Endodermal cell (in vitro differentiated cells): ENCODE results near the gene CELF1. TPM values are rescaled to one million over a fixed set of nuclear protein-coding genes. Genes with fewer than 3 reads are reported as not detected.
A peak's percentile ranks its signal among the peaks of the same experiment; 100 is the strongest.

ENCODE experiments used
- DNase-seq: peaks from one replicate; pipeline ENCODE4 v3.0.0-alpha.2; 2017
- H3K27ac ChIP-seq: 2 replicates; pipeline ENCODE4 v1.5.1; 2013; ENCODE audit warnings: mild to moderate bottlenecking, low read depth, low read length, moderate library complexity
- H3K27me3 ChIP-seq: 2 replicates; pipeline ENCODE4 v1.6.1; 2013; ENCODE audit warnings: mild to moderate bottlenecking, low read length, moderate library complexity; ENCODE audit not compliant: insufficient read depth, control insufficient read depth, poor library complexity, severe bottlenecking
- H3K36me3 ChIP-seq: 2 replicates; pipeline ENCODE4 v1.7.0; 2013; ENCODE audit warnings: mild to moderate bottlenecking, low read length, moderate library complexity; ENCODE audit not compliant: control insufficient read depth, insufficient read depth
- H3K4me1 ChIP-seq: one replicate; pipeline ENCODE4 v1.7.0; 2013; ENCODE audit warnings: low read length; ENCODE audit not compliant: control insufficient read depth, insufficient read depth
- H3K4me3 ChIP-seq: 2 replicates; pipeline ENCODE4 v1.5.1; 2013; ENCODE audit warnings: mild to moderate bottlenecking, low read length, moderate library complexity
- H3K9ac ChIP-seq: 2 replicates; pipeline ENCODE4 v1.6.1; 2013; ENCODE audit warnings: mild to moderate bottlenecking, low read length, moderate library complexity; ENCODE audit not compliant: poor library complexity, severe bottlenecking; ENCODE audit errors: extremely low read depth
- H3K9me3 ChIP-seq: 2 replicates; pipeline ENCODE4 v1.6.1; 2013; ENCODE audit warnings: mild to moderate bottlenecking, low read length, moderate library complexity; ENCODE audit not compliant: control insufficient read depth
- H3K27ac Mint-ChIP-seq: 2 replicates; pipeline ENCODE4 v1.8.0; 2020; ENCODE audit warnings: mixed read lengths
- H3K27me3 Mint-ChIP-seq: 2 replicates; pipeline ENCODE4 v1.8.0; 2021; ENCODE audit warnings: mild to moderate bottlenecking, mixed read lengths; ENCODE audit not compliant: insufficient read depth
- H3K36me3 Mint-ChIP-seq: 2 replicates; pipeline ENCODE4 v1.8.0; 2020; ENCODE audit warnings: low read depth, mixed read lengths
- H3K4me1 Mint-ChIP-seq: 2 replicates; pipeline ENCODE4 v1.8.0; 2020; ENCODE audit warnings: mixed read lengths
- H3K4me3 Mint-ChIP-seq: 2 replicates; pipeline ENCODE4 v1.8.0; 2020; ENCODE audit warnings: mild to moderate bottlenecking, moderate library complexity, mixed read lengths
- H3K9me3 Mint-ChIP-seq: 2 replicates; pipeline ENCODE4 v1.8.0; 2020; ENCODE audit warnings: mild to moderate bottlenecking, mixed read lengths
- WGBS, 2 experiments: methylation state at CpG; one replicate each; pipeline versions ENCODE4 v1.1.5 to v1.1.7; 2013; ENCODE audit warnings: missing lambda C conversion rate in 2 of 2, mixed read lengths in 1 of 2; ENCODE audit not compliant: insufficient coverage in 1 of 2, insufficient read length in 1 of 2; 5-methylcytosine and 5-hydroxymethylcytosine counted together
- long read RNA-seq, 4 experiments: library from polyadenylated mRNA in 2 of 4; library from RNA in 1 of 4; library from capped mRNA in 1 of 4; stranded (forward) in 3 of 4; unstranded in 1 of 4; transcript quantifications; one replicate each; pipeline ENCODE4 v2.0.0, GENCODE V29; 2020 to 2021; ENCODE audit warnings: inconsistent platforms in 1 of 4
- polyA plus RNA-seq, 2 experiments: library from polyadenylated mRNA; stranded (reverse); fragments of 50-300 nt; gene quantifications; one replicate each; pipeline ENCODE4 v1.2.3, GENCODE V29; 2013
- total RNA-seq, 2 donors: library from RNA; stranded (reverse); fragmentation: NEBNext Ultra II Directional in 1 of 2; extraction: Animal tissue kit (Norgen Biotek cat#: 25700) in 1 of 2; gene quantifications; 2 replicates in 1 of 2; 3 replicates in 1 of 2; pipeline ENCODE4 v1.2.1, GENCODE V29; 2021
- TF ChIP-seq, protein P1 (sequence below): fragments of 200-600 bp; sonication (generic); conservative IDR thresholded peaks from 2 replicates; pipeline ENCODE4 v1.5.0; 2021; ENCODE audit warnings: antibody characterized with exemption, mild to moderate bottlenecking

CELF1 gene
- 100 to 1,000 TPM; 202 to 205 TPM for total RNA-seq
- polyA plus RNA-seq (2013, experiment 1 of 2), result 89.3 TPM
- polyA plus RNA-seq (2013, experiment 2 of 2), result 85.0 TPM
- long read RNA-seq, experiment 1, partial matches to known transcripts, result 0 of 42 reads
- long read RNA-seq, experiment 1, other reads (novel, unspliced or antisense), result 42 of 42 reads
- long read RNA-seq, experiment 2, partial matches to known transcripts, result 20 of 154 reads
- long read RNA-seq, experiment 2, other reads (novel, unspliced or antisense), result 134 of 154 reads
- long read RNA-seq, experiment 3, full-length matches to known transcripts, result 11 of 730 reads
- long read RNA-seq, experiment 3, partial matches to known transcripts, result 213 of 730 reads
- long read RNA-seq, experiment 3, other reads (novel, unspliced or antisense), result 506 of 730 reads
- long read RNA-seq, experiment 4, partial matches to known transcripts, result 3 of 22 reads
- long read RNA-seq, experiment 4, other reads (novel, unspliced or antisense), result 19 of 22 reads

GRCh38 chr11:47552566-47553405, at the start of gene CELF1:
Gene CELF1, minus strand, starts transcription at chr11:47553132. Its CDS starts 53,609 bp downstream, at chr11:47499523.
- TF ChIP-seq, protein P1, sequence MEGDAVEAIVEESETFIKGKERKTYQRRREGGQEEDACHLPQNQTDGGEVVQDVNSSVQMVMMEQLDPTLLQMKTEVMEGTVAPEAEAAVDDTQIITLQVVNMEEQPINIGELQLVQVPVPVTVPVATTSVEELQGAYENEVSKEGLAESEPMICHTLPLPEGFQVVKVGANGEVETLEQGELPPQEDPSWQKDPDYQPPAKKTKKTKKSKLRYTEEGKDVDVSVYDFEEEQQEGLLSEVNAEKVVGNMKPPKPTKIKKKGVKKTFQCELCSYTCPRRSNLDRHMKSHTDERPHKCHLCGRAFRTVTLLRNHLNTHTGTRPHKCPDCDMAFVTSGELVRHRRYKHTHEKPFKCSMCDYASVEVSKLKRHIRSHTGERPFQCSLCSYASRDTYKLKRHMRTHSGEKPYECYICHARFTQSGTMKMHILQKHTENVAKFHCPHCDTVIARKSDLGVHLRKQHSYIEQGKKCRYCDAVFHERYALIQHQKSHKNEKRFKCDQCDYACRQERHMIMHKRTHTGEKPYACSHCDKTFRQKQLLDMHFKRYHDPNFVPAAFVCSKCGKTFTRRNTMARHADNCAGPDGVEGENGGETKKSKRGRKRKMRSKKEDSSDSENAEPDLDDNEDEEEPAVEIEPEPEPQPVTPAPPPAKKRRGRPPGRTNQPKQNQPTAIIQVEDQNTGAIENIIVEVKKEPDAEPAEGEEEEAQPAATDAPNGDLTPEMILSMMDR, result peak; percentile 97
- no peaks in the 10 kb centered on the region for H3K9me3 Mint-ChIP-seq
- Histone ChIP-seq H3K27ac (peak within 1 kb of the TSS; percentile 89), H3K9ac (peak within 1 kb of the TSS; percentile 94), H3K36me3 (peaks cover 33% of the 10 kb centered on the region), H3K4me3 (peak within 1 kb of the TSS; percentile 88), H3K9me3 (no peaks in the 10 kb centered on the region), H3K27me3 (no peaks in the 10 kb centered on the region), H3K4me1 (no peaks in the 10 kb centered on the region)
- no peaks in the 10 kb centered on the region for H3K27me3 Mint-ChIP-seq
- H3K4me3 Mint-ChIP-seq, result peak within 1 kb of the TSS; percentile 97
- H3K36me3 Mint-ChIP-seq, result peaks cover 11% of the 10 kb centered on the region
- H3K27ac Mint-ChIP-seq, result peak within 1 kb of the TSS; percentile 98
- DNase-seq, result peak; percentile 97
- WGBS, 2 experiments, result 0% methylated on average over 28 to 89 of the region's 89 CpGs
- peaks cover 11% of the 10 kb centered on the region for H3K4me1 Mint-ChIP-seq

- Mint-ChIP-seq H3K4me1 (peaks cover 13% of the 10 kb centered on the region), H3K36me3 (no peaks in the 10 kb centered on the region), H3K9me3 (no peaks in the 10 kb centered on the region), H3K4me3 (no peak overlapping the region), H3K27ac (peak overlapping the region; percentile 87), H3K27me3 (peaks cover 12% of the 10 kb centered on the region)
- Histone ChIP-seq H3K9ac (peak overlapping the region; percentile 56), H3K36me3 (no peaks in the 10 kb centered on the region), H3K27me3 (peaks cover 7% of the 10 kb centered on the region), H3K27ac (no peak overlapping the region), H3K4me3 (no peak overlapping the region), H3K4me1 (peaks cover 9% of the 10 kb centered on the region), H3K9me3 (no peaks in the 10 kb centered on the region)
- TF ChIP-seq, protein P1, result no peak
- DNase-seq, result no peak
- whole genome bisulfite sequencing, 2 experiments, result 71 to 89% methylated on average over 4 of the region's 4 CpGs
Measured at GRCh38 chr11:47599902-47600301, 47.0 kb upstream of the CELF1 start.

DNA sequence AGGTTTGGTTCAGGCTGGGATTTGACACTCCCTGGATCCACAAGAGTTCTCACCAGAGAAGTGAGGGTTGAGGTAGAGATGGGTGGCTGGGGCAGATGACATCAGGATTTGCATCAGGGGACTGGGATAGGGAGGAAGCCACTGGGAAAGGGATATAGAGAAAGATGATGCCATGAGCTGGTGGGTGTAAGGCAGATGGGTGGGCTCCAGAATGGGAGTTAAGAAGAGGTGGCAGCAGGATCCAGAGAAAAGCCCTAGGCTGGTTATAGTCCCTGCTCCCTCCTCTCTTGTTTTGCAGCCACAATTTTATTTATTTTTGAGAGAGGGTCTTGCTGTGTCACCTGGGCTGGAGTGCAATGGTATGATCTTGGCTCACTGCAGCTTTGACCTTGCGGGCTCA, 43.0 kb upstream of the CELF1 start:
- Histone ChIP-seq H3K27me3 (peaks cover 30% of the 10 kb centered on the region), H3K9ac (no peak overlapping the region), H3K36me3 (no peaks in the 10 kb centered on the region), H3K4me1 (peaks cover 9% of the 10 kb centered on the region), H3K9me3 (no peaks in the 10 kb centered on the region), H3K4me3 (no peak overlapping the region), H3K27ac (no peak overlapping the region)
- Mint-ChIP-seq H3K4me1 (peaks cover 21% of the 10 kb centered on the region), H3K4me3 (no peak overlapping the region), H3K9me3 (no peaks in the 10 kb centered on the region), H3K27ac (no peak overlapping the region), H3K36me3 (no peaks in the 10 kb centered on the region), H3K27me3 (peaks cover 47% of the 10 kb centered on the region)
- TF ChIP-seq, protein P1, result no peak
- no peak for DNase-seq
- whole genome bisulfite sequencing, 2 experiments, result 100% methylated on average over 1 of the region's 1 CpG
